IPS-15b (cell line): Measurements from ENCODE around the gene IGSF22.
A peak's percentile ranks its signal among the peaks of the same experiment; 100 is the strongest.

Experiments
- H3K27me3 ChIP-seq: one replicate; pipeline ENCODE4 v1.6.1; 2013; ENCODE audit warnings: low read length; ENCODE audit not compliant: control insufficient read depth, insufficient read depth
- H3K36me3 ChIP-seq: one replicate; pipeline ENCODE4 v1.6.1; 2013; ENCODE audit warnings: low read length; ENCODE audit not compliant: control insufficient read depth, insufficient read depth
- H3K4me1 ChIP-seq: one replicate; pipeline ENCODE4 v1.6.1; 2013; ENCODE audit warnings: mild to moderate bottlenecking, low read length; ENCODE audit not compliant: control insufficient read depth, insufficient read depth
- H3K4me3 ChIP-seq: one replicate; pipeline ENCODE4 v1.5.1; 2013; ENCODE audit warnings: low read depth, low read length
- H3K9ac ChIP-seq: one replicate; pipeline ENCODE4 v1.6.1; 2013; ENCODE audit warnings: low read depth, mild to moderate bottlenecking, low read length
- H3K9me3 ChIP-seq: one replicate; pipeline ENCODE4 v1.6.1; 2013; ENCODE audit warnings: mild to moderate bottlenecking, low read length; ENCODE audit not compliant: control insufficient read depth, insufficient read depth

Gene IGSF22

DNA sequence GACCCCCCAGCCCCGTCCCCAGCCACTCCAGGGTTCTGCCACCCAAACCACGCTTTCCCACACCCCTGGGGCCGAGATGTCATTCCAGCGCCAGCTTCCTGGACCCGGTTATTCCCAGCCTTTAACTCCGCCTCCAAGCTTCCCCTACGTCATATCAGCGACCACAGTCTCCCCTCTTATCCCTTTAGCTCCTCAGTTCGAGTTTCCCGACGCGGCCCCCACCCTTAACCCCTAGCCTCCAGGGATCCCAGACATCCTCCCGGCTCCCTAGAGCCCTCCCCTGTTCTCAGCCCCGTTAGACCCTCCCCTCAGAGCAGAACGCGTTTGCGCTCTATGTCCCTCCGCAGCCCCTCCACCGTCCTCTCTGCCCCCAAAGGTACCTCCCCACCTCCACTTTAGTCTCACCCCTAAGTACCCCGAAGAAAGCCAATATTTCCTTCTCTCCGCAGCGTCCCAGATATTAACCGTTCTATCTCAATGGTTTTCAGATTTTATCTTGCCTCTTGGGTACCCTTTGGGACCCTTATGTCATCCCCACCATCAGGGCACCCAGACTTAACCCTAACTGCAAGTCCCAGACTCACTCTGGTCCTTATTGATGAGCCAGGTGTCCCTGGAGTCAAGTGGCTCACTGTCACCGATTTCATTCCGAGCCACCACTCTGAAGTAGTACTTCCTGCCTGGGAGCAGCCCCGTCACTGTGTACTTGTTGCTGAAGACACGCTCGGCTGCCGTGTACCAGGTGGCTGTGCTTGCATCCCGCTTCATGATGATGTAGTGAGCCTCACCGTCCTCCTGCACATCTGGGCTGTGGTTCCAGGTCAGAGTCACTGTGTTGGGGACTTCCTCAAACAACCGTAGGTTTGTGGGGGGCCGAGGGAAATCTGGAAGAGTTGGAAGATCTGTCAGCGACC is 19.4 kb downstream of the IGSF22 start:
- H3K9me3 ChIP-seq: no peaks in the 10 kb centered on the region
- H3K27me3 ChIP-seq: peaks cover 30% of the 10 kb centered on the region
- H3K4me3 ChIP-seq: peak overlapping the region; percentile 66
- H3K4me1 ChIP-seq: peaks cover 3% of the 10 kb centered on the region
- no peaks in the 10 kb centered on the region for H3K36me3 ChIP-seq
- H3K9ac ChIP-seq: no peak overlapping the region

DNA sequence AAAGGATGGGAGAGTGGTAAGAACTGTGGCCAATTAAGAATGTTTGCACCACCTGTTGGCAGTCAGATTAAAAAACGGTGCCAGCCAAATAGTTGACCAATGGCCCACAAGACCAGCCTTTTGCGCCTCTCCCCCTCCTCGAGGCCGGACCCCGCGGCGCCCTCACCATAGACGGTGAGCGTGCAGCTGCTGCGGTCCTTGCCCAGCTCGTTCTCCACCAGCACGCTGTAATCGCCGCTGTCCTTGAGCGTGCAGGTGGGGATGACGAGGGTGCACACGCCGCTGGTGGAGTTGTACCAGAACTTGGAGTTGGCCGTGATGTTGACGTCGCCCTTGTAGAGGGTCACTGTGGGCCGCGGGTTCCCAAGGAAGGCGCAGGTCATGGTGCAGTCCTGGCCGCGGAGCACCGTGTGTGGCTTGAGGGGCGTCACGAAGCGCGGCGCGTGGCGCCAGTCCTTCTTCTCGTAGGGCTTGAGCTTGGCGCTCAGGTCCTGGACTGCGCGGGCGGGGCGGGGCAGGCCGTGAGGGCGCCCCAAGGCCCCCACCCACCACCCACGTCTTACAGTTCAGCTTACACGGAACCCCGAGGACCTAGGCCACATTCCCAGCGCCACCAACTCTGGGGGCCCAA is 20.2 kb downstream of the IGSF22 start:
- Histone ChIP-seq H3K27me3 (peaks cover 30% of the 10 kb centered on the region), H3K4me1 (peaks cover 3% of the 10 kb centered on the region), H3K4me3 (peak overlapping the region; percentile 79), H3K36me3 (no peaks in the 10 kb centered on the region), H3K9me3 (no peaks in the 10 kb centered on the region), H3K9ac (peak overlapping the region; percentile 47)

DNA sequence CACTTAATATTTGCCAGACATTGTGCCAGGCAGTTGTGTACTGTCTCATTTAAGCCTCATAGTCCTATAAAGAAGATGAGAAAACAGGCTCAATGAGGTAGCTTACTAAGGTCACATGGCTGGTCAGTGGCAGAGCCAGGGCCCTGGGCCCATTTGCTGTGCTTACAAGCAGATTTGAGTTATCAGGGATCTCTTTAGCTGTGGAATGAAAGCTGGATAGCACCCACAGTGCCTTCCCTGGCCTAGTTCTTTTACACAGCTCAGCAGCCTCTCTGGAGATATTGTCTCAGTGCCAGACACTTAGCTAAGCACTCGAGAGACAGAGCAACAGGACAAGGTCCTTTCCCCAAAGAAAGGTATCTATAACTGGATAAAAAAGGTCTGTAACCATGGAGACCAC is 21.3 kb downstream of the IGSF22 start:
- Histone ChIP-seq H3K36me3 (no peaks in the 10 kb centered on the region), H3K4me1 (peaks cover 5% of the 10 kb centered on the region), H3K4me3 (no peak overlapping the region), H3K9ac (no peak overlapping the region), H3K27me3 (peaks cover 37% of the 10 kb centered on the region), H3K9me3 (no peaks in the 10 kb centered on the region)

DNA sequence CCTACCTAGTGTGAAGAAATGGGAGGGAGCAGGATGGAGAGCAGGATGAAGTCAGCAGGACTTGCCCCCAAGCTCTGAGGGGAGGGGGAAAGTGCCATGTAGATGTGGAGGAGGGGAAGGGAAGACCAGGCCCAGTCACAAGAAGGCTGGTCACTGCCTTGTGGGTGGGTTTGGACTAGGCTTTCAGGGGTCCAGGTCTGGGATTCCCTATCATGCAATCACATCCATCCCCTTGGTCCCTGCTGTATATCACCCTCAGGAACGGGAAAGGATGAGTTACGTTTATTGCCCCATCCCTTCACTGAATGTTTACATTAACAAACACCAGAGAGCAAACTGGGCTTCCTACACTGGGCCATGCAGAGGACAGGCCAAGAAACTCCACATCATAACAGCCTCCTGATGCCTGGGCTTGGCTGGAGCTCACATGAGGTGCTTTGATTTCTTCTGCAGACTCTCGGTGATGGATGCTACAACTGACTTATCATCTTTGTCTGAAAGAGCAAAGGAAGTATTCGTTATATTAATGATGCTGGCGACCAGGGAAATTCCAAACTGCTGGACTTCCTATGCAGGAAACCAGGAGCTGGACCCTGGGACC is 21.8 kb downstream of the IGSF22 start:
- Histone ChIP-seq H3K9ac (no peak overlapping the region), H3K36me3 (no peaks in the 10 kb centered on the region), H3K4me1 (peaks cover 5% of the 10 kb centered on the region), H3K27me3 (peaks cover 39% of the 10 kb centered on the region), H3K9me3 (no peaks in the 10 kb centered on the region), H3K4me3 (no peak overlapping the region)

DNA sequence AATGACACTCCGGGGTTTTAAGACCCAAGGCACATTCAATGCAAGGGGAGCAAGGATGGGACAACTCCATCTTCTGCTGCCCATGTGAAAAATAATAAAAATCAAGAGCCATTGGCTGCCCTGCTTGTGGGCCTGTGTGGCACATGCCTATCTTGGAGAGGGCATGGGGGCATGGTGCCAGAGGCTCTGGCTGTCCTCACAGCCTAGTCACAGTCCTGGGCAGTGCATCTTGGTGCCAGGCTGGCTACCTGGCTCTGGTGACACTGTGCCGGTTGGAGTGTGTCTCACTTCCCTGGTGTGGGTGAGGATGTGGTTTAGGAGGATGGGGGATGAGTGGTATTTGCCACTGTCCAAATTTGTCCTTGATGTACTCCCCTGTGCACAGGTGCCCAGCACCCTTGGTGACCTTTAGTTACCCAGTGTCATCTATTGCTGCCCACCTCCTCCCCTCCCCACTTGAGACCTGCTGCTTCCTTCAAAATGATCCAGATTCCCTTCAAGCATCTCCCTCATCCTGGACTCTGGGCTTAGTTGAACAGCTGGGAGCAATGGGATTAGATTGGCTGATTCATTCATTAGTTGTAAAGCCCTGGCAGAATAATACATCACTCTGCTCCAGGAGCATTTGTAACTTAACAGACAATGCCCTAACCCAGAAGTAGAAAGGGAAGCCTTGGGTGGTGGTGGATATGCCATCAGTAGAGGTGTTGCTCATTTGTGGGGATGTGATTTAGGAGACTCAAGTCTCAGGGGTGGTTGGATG is 22.8 kb downstream of the IGSF22 start:
- no peaks in the 10 kb centered on the region for H3K36me3 ChIP-seq
- no peaks in the 10 kb centered on the region for H3K9me3 ChIP-seq
- peaks cover 5% of the 10 kb centered on the region for H3K4me1 ChIP-seq
- no peak overlapping the region for H3K4me3 ChIP-seq
- H3K27me3 ChIP-seq: peaks cover 33% of the 10 kb centered on the region
- H3K9ac ChIP-seq: no peak overlapping the region

DNA sequence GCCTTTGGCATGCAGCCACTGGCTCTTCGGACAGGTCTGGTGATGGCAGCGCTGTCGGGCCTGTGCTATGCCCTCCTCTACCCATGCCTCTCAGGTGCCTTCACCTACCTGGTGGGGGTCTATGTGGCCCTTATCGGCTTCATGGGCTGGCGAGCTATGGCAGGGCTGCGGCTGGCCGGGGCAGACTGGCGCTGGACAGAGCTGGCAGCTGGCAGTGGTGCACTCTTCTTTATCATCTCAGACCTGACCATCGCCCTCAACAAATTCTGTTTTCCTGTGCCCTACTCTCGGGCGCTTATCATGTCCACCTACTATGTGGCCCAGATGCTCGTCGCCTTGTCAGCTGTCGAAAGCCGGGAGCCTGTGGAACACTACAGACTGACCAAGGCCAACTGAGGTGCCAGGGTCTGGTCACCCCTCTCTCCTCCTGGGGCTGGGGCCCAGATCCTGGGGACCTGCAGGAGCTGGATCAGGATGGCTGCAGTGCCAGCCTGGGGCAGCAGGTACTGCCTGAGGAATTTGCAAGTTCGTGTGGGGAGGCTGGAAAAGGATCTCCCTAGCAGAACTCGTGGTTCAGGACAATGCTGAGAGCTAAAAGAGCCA is 24.3 kb downstream of the IGSF22 start:
- no peaks in the 10 kb centered on the region for H3K36me3 ChIP-seq
- no peaks in the 10 kb centered on the region for H3K9me3 ChIP-seq
- no peak overlapping the region for H3K4me3 ChIP-seq
- peaks cover 40% of the 10 kb centered on the region for H3K27me3 ChIP-seq
- H3K9ac ChIP-seq: no peak overlapping the region
- peaks cover 5% of the 10 kb centered on the region for H3K4me1 ChIP-seq

DNA sequence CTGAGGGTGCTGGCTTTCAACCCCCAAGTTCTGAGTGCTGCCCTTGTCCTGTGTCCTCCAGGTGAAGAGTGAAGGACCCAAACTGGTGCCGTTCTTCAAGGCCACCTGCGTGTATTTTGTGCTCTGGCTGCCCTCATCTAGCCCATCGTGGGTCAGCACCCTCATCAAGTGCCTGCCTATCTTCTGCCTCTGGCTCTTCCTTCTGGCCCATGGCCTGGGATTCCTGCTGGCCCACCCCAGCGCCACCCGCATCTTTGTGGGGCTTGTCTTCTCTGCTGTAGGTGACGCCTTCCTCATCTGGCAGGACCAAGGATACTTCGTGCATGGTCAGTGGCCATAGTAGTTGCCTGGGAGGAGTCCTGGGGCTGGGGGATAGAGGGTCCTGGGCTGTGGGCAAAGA is 25.1 kb downstream of the IGSF22 start:
- Histone ChIP-seq H3K36me3 (no peaks in the 10 kb centered on the region), H3K27me3 (peaks cover 46% of the 10 kb centered on the region), H3K4me1 (peaks cover 5% of the 10 kb centered on the region), H3K4me3 (no peak overlapping the region), H3K9me3 (no peaks in the 10 kb centered on the region), H3K9ac (no peak overlapping the region)

DNA sequence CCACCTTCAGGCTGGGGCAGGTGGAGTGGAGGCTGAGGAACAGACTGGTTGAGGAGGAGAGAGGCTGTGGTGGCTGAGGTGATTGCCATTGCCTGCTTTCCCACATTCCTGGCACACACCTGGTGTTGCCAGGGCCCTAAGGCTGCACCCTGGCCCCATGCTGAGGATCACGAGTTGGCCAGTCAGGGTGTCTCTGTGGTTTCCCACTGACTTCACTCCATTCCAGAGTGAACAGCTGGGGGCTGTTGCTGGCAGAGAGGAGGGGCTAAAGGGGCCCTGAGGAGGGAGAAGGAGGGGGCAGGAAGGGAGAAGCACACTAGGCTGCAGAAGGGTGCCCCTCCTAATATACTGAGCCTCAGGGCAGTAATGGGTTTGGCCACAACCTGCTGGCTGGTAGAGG is 25.6 kb downstream of the IGSF22 start:
- Histone ChIP-seq H3K9me3 (no peaks in the 10 kb centered on the region), H3K4me3 (no peak overlapping the region), H3K4me1 (peaks cover 5% of the 10 kb centered on the region), H3K36me3 (no peaks in the 10 kb centered on the region), H3K9ac (no peak overlapping the region), H3K27me3 (peaks cover 44% of the 10 kb centered on the region)

DNA sequence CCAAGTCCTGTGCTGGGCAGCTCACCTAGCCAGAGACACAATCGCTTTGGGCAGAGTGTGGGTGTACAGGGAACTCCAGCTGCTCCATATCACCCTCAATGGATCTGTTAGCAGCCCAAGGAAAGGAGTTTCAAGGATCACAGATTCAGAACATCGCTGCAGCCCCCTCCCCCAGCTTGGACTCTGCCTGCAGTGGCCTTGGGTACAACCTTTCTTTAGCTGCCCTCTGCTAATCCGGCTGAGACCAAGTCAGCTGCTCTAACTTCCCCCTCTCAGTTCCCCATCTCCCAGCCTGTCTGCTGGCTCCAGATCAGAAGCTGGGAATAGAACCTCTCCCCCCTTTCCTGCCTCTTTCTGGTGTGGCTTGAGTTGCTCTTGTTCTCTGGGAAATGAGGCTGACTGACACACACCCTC is 26.1 kb downstream of the IGSF22 start:
- Histone ChIP-seq H3K4me1 (peaks cover 2% of the 10 kb centered on the region), H3K9ac (no peak overlapping the region), H3K4me3 (peak overlapping the region; percentile 65), H3K9me3 (no peaks in the 10 kb centered on the region), H3K36me3 (no peaks in the 10 kb centered on the region), H3K27me3 (peaks cover 40% of the 10 kb centered on the region)

DNA sequence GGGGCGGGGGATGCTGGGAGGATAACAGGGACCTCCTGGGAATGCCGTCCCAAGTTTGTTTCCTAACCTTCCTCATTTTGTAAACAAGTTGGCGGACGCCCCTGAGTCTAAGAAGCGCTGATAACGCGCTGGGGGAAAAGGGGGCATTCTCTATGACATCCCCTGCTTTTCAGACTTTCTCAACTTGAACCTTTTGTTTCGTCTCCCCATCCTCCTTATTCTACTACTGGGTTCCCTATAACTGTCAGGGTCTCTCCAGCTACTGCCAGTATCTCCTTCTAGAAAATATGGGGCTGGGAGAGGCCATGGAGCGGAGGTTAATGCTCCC is 26.8 kb downstream of the IGSF22 start:
- H3K27me3 ChIP-seq: peaks cover 34% of the 10 kb centered on the region
- H3K4me1 ChIP-seq: peaks cover 2% of the 10 kb centered on the region
- H3K9ac ChIP-seq: no peak overlapping the region
- H3K36me3 ChIP-seq: no peaks in the 10 kb centered on the region
- H3K9me3 ChIP-seq: no peaks in the 10 kb centered on the region
- H3K4me3 ChIP-seq: peak overlapping the region; percentile 65
